ENCODE data around the gene UBE2V1.
"Not testable (repeated sequence)": the region's sequence is repeated elsewhere in the genome, so short reads cannot be mapped to it uniquely, and the experiment has no call there.

Gene UBE2V1

DNA sequence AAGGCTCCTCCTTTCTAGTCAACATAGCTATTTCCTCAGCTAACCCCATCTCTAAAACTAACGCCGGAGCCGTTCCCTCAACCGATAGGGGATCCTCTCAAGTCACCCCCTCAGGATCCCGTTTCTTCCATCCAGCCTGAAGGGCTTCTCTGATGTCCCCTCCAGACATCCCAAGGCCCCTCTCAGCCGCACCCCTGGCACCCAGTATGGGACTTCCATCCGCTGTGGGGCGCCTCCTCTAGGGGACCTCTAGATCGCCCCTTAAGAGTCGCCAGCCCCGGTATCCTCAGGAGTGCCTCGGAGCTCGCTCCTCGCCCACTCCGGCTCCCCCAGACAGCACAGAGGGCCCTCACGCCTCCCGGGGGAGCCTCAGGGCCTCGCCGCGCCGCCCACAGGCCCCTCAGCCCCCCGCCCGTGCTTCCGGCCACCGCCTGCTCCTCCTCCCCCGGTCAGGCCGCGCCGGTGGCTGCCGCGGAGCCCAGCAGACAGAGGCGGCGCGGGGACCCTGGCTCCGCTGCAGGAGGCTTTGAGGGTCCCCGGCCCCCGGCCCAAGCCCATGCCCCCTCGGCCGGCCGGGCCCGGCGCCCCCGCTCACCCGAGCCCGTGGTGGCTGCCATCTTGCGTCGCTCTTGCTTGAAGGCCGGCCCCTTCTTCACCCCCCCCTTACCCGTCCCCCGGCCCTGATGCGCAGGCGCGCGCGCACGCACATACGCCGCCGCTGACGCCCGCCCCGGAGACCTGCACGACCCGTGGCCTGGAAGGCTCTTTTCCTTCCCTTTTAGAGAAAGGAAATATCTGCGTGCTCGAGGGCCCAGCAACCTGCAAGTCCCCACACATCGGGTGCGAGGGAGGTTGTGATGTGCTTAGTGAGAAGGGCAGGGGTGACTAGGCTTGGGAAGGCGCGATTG lies at the start of gene UBE2V1:
UBE2V1 (minus strand) TSS at position 639 of the 908 bp plus-strand sequence; CDS start at position 617, 22 bp downstream.
- FAIRE-seq = no peak
- DNase-seq (ENCODE audit: insufficient read length, low spot score) = peak; percentile 76
- peak; percentile 74 for TF ChIP-seq POLR2A (IDR thresholded peaks at IDR 0.05; ENCODE audit: low read depth, low read length)

GRCh38 chr20:50161494-50161893 lies 48.5 kb upstream of the UBE2V1 start:
- not testable (repeated sequence) for FAIRE-seq; DNase-seq (ENCODE audit: insufficient read length, low spot score)

DNA sequence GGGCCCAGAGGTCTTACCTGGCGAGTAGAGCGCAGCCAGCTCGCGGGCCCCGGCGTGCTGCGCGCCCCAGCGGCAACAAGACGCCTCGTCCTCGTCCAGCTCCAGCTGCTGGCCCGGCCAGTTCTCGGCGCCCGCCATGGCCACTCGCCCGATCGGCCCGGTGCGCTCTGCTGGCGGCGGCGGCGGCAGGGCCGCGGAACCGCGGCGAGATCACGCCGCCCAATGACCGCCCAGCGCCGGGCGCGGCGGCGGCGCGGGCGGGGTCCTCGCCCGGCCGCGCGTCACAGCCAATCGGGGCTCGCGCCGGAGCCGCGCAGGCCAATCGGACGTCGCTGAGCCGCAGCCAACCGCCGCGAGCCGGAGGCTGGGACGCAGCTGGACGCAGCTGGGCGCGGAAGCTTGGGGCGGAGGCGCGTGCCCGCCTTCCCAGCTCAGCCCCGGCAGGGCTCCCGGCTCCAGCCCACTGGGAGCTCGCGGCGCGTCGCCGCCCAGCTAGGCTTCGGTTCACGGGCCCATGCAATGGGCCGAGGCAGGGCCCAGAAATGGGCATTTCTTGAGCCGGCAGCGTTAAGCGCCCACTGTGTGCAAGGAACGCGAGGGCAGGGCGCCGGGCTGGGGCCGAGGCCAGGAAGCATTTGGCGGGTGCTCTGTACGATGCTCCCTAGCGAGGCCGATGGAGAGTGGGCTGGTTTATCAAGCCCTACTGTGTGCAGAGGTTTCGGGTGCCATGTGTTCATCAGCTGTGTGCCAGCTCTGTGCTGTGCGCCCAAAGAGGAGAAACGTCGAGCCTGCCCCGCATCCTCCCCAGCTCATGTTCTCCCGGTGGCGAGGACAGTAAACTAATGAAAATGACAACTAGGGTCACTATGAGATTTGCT lies 40.8 kb upstream of the UBE2V1 start, which contains the start of gene PEDS1:
PEDS1 (minus strand) TSS at position 224 of the 878 bp plus-strand sequence; CDS start at position 138, 86 bp downstream.
- no peak for FAIRE-seq
- DNase-seq (ENCODE audit: insufficient read length, low spot score) = peak; percentile 95
- peak; percentile 82 for TF ChIP-seq POLR2A (IDR thresholded peaks at IDR 0.05; ENCODE audit: low read depth, low read length)

- FAIRE-seq (no peak), DNase-seq (ENCODE audit: insufficient read length, low spot score) (no peak)
- TF ChIP-seq POLR2A (IDR thresholded peaks at IDR 0.05; ENCODE audit: low read depth, low read length) = no peak
These were observed 40.2 kb upstream of the UBE2V1 start for GRCh38 chr20:50153153-50153499.

DNA sequence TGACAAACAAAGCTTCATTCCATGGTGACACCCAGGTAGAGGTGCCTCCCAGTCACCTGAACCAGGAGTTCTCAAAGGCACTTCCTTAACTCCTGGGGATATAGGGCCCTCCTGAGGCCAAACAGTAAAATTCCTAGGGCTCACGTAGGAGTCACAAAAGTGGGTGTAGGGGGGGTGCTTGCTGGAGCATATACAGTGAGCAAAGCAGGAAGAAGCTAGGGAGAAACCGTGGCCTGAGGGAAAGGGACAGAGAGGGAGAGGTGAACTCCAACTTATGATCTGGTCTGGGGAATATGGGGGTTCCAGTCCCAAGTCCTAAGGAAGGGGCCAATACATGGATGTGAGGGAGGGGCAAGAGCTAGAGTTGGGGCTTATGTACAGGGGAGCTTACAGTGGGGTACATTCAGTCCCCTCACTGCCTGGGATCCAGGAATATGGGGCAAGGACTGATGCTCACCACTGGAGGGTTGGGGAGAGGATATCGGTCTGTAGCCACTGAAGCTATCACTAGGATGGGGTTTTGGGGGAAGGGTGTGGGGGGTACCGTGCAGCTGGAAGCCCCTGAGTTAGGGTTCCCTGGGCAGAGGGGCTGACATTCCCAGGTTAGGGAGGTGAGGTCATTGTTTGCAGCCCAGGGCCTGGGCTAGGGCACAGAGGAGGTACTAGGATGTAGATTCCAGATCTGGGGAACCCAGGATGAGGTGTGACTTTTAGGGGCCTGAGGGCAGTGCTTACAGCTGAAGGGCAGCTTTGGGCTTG lies 39.6 kb upstream of the UBE2V1 start:
- TF ChIP-seq POLR2A (IDR thresholded peaks at IDR 0.05; ENCODE audit: low read depth, low read length) = no peak
- FAIRE-seq (no peak), DNase-seq (ENCODE audit: insufficient read length, low spot score) (no peak)

- FAIRE-seq (no peak), DNase-seq (ENCODE audit: insufficient read length, low spot score) (no peak)
- TF ChIP-seq POLR2A (IDR thresholded peaks at IDR 0.05; ENCODE audit: low read depth, low read length) = no peak
These were observed 38.2 kb upstream of the UBE2V1 start for GRCh38 chr20:50151034-50151743.

DNA sequence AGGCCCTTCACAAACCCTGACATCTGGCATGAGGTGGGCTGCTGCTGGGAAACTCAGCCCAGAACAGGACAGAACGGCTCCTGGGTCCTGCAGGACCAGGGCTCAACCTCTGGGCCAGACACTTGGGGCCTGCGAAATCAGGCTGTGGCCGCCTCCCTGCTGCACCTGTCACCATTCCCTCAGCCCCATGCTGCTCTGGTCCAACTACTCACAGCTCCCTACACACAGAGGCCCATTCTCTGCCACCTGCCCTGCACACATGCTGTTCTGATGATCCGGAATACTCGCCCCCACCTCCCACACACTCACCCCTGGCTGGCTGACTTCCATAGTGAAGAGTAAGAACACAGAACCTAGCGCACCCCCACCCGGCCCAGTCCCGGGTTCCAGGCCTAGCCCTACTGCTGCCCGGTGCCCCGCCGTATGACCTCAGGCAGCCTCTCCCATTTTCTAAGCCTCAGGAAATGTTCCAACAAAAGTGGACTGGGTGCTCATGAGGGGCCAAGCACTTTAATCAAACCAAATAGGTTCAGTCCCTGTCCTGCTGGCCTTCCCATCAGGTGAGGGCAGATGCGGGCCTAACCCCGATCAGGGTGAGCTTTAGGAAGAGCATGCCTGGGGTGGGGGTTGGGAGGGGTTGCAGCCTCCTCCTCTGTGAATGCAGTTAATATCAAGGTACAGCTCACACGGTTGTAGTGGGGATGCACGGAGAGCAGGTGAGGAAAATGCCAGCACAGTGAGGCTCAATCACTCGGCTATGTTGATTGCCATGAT lies 36.7 kb upstream of the UBE2V1 start:
- FAIRE-seq (no peak), DNase-seq (ENCODE audit: insufficient read length, low spot score) (no peak)
- no peak for TF ChIP-seq POLR2A (IDR thresholded peaks at IDR 0.05; ENCODE audit: low read depth, low read length)

DNA sequence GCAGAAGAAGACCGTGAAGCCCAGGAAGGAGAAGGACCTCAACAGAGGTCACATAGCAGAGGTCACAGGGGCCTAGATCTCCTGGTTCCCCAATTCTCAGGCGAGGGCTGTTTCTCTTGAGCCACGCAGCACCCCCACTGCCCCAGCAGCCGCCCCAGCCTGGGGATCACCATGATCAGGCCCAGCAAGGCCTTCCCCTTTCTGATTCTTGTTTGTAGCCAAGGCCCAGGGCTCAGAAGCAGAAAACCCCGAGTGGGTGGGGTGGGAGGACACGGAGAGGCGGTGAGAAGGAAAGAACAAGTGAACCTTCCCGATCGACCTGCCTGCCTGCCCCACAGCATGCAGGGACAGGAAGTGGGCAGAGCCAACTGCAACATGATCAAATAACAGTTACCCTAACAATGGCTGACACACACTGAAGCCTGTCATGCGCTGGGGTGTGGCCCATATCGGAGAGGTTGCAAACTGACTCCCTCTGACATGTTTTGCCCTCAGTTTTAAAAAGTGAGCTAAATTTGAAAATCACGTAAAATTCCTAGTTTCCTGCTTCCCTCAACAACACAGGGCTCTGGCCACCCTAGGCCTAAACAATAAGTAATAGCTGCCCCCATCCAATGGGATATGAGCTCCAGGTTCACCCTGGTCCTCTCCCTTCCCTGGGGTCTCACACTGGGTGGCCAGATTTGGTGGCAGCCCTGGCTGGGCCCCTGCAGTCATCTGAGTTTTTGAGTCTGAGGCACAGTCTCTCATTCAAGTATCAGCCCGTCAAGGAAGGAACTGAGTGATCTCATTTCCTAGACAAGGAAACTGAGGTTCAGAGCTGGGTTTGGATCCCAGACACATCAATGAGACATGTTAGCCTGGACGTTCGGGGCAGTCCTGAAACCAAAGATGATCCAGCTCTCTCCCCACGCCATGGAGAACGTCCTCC lies 34.0 kb upstream of the UBE2V1 start:
- FAIRE-seq (no peak), DNase-seq (ENCODE audit: insufficient read length, low spot score) (no peak)
- TF ChIP-seq POLR2A (IDR thresholded peaks at IDR 0.05; ENCODE audit: low read depth, low read length) = no peak

DNA sequence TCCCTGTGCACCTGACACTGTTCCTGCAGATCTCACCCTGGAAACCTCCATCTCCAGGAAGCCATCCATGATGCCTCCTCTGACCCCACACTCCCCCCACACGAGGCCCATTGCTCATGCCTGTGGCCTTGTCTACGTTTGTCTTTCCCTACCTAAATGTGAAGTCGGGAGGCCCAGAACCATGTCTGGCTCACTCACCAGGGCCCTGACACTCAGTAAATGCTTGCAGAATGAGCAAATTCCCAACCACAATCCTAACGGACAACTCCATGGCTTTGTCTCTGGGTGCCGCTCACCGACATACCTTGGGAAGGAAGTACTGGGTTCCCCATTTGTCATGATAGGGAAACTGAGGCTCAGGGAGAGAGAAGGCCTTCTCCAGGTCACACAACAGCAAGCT lies 33.3 kb upstream of the UBE2V1 start:
- no peak for DNase-seq (ENCODE audit: insufficient read length, low spot score)
- TF ChIP-seq POLR2A (IDR thresholded peaks at IDR 0.05; ENCODE audit: low read depth, low read length) = no peak
- no peak for FAIRE-seq

DNA sequence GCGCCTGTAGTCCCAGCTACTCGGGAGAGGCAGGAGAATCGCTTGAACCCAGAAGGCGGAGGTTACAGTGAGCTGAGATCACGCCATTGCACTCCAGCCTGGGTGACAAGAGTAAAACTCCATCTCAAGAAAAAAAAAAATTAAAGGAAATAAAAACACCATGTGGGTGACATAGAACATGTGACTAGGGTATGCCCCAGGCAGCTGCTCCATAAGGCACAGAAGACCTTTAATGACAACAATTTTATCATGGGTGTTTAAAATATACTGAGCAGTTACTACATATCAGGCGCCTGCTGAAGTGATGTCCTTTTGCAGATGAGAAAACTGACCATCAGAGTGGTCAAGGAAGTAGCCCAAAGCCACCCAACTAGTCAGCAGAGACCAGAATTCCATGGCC lies 32.6 kb upstream of the UBE2V1 start:
- DNase-seq (ENCODE audit: insufficient read length, low spot score) = no peak
- no peak for TF ChIP-seq POLR2A (IDR thresholded peaks at IDR 0.05; ENCODE audit: low read depth, low read length)
- no peak for FAIRE-seq

- no peak for TF ChIP-seq POLR2A (IDR thresholded peaks at IDR 0.05; ENCODE audit: low read depth, low read length)
- FAIRE-seq = no peak
- DNase-seq (ENCODE audit: insufficient read length, low spot score) = peak; percentile 61
These were observed 31.4 kb upstream of the UBE2V1 start for GRCh38 chr20:50144362-50144761.
